ENCODE measurements around the gene SYT8. TPM values are rescaled to one million over a fixed set of nuclear protein-coding genes. Genes with fewer than 3 reads are reported as not detected.

Gene SYT8
- total and polyA plus RNA-seq, 2 of the 8 experiments (the other 6 are each of a cell fraction or from before 2014, with no cell fraction given) = not detected

DNA sequence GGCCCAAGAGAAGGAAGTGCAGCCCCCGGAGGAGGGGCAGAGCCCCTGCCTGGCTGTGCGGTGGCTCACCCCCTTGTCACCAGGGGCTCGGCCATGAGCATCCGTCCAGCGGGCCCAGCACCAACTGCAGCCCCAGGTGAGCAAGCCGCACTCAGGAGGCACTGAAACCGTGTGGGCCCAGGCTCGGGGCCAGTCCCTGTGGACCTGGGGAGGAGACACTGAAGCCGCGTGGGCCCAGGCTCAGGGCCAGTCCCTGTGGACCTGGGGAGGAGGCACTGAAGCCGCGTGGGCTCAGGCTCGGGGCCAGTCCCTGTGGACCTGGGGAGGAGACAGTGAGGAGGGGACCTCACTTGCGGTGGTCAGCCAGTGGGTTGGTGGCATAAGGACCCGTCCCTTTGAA is 32.0 kb downstream of the SYT8 start:
- Histone ChIP-seq H3K36me3 (ENCODE audit: control insufficient read depth in 2 of 4, insufficient read depth in 4 of 4, low read length in 3 of 4) (no peaks in the 10 kb centered on the region), H3K56ac (replicated peaks; ENCODE audit: insufficient read length, low read depth, low read length) (no peak overlapping the region), H4K91ac (replicated peaks; ENCODE audit: insufficient read length, low read length) (no peak overlapping the region), H4K5ac (ENCODE audit: insufficient read length, low read depth, low read length) (no peak overlapping the region), H3K79me2 (ENCODE audit: control insufficient read depth in 1 of 2, insufficient read depth in 2 of 2, low read length in 2 of 2) (no peaks in the 10 kb centered on the region), H2BK20ac (ENCODE audit: low read length) (no peak overlapping the region), H2BK120ac (replicated peaks; ENCODE audit: low read depth, low read length) (no peak overlapping the region), H3K4me2 (ENCODE audit: insufficient read depth in 1 of 2, low read depth in 2 of 2, low read length in 2 of 2) (no peak overlapping the region), H3K18ac (ENCODE audit: extremely low read depth, low read length) (no peak overlapping the region), H3K9ac (replicated peaks in 1 of 4; ENCODE audit: extremely low read depth in 1 of 4, low read depth in 3 of 4, low read length in 3 of 4) (no peak overlapping the region), H4K20me1 (replicated peaks in 1 of 2; ENCODE audit: control insufficient read depth in 1 of 2, insufficient read depth in 2 of 2, low read length in 2 of 2) (peaks cover 0 to 2% of the 10 kb centered on the region in 2 experiments), H3K27me3 (replicated peaks in 1 of 4; ENCODE audit: control insufficient read depth in 3 of 4, extremely low read depth in 1 of 4, insufficient read depth in 3 of 4, low read length in 3 of 4) (peaks cover 0 to 3% (median 0%) of the 10 kb centered on the region in 4 experiments; a peak in 1 of 7 replicates), H2BK12ac (ENCODE audit: low read depth, low read length) (no peak overlapping the region), H4K8ac (ENCODE audit: extremely low read depth, insufficient read depth, low read length) (no peak overlapping the region), H3K4me1 (replicated peaks in 1 of 4; ENCODE audit: control insufficient read depth in 3 of 4, insufficient read depth in 4 of 4, low read length in 3 of 4) (peaks cover 0 to 13% (median 5%) of the 10 kb centered on the region in 4 experiments; a peak in 5 of 7 replicates), H3K4me3 (ENCODE audit: extremely low read depth in 1 of 4, insufficient read depth in 2 of 4, low read depth in 3 of 4, low read length in 4 of 4) (no peak overlapping the region), H3K27ac (ENCODE audit: low read depth, low read length) (no peak overlapping the region), H2BK5ac (ENCODE audit: low read depth, low read length) (no peak overlapping the region), H2BK15ac (ENCODE audit: low read length) (no peak overlapping the region), H2AK5ac (ENCODE audit: low read depth, low read length) (no peak overlapping the region), H3K23me2 (ENCODE audit: low read depth, low read length) (peaks cover 4% of the 10 kb centered on the region; the same call in 1 of the 2 replicates), H3K4ac (replicated peaks; ENCODE audit: insufficient read length, low read depth, low read length) (no peak overlapping the region), H2AFZ (ENCODE audit: low read length) (no peak overlapping the region), H3K9me3 (ENCODE audit: insufficient read depth in 2 of 2, low read depth in 1 of 2, low read length in 1 of 2) (no peaks in the 10 kb centered on the region), H3K79me1 (ENCODE audit: low read depth, low read length) (no peaks in the 10 kb centered on the region), H3K14ac (ENCODE audit: insufficient read length) (no peak overlapping the region), H3K23ac (ENCODE audit: insufficient read length) (no peak overlapping the region)
- DNase-seq (ENCODE audit: low read depth in 1 of 2, low spot score in 2 of 2) (no peak), FAIRE-seq (no peak)
- ChIA-PET CTCF (ENCODE audit: partially characterized antibody) (interaction anchor here (0.8 to 4.1 kb wide), 8 partner anchors 10 to 283 kb away, joined by 3 to 23 read pairs (median 6); no protein-coding TSS in a partner anchor), POLR2A (ENCODE audit: partially characterized antibody) (no interaction called here)
- WGBS, 2 experiments (ENCODE audit: extremely low coverage in 1 of 2, insufficient coverage in 1 of 2, insufficient read length in 1 of 2, insufficient replicate concordance in 2 of 2, low coverage in 1 of 2, low lambda C conversion rate in 2 of 2, missing lambda C conversion rate in 1 of 2) = 86% methylated on average over 11 of the region's 15 CpGs; no CpG with 5 or more reads in 1 of the 2 experiments
- TF ChIP-seq, protein P1, sequence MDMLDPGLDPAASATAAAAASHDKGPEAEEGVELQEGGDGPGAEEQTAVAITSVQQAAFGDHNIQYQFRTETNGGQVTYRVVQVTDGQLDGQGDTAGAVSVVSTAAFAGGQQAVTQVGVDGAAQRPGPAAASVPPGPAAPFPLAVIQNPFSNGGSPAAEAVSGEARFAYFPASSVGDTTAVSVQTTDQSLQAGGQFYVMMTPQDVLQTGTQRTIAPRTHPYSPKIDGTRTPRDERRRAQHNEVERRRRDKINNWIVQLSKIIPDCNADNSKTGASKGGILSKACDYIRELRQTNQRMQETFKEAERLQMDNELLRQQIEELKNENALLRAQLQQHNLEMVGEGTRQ (IDR thresholded peaks at IDR 0.05; ENCODE audit: low read length) = no peak
- TF ChIP-seq SP4 (IDR thresholded peaks at IDR 0.05; ENCODE audit: low read length) (no peak), GABPA (IDR thresholded peaks at IDR 0.05; ENCODE audit: borderline replicate concordance, insufficient read depth, low read length) (no peak), SAP30 (IDR thresholded peaks at IDR 0.05; ENCODE audit: insufficient read depth, insufficient replicate concordance, low read length) (no peak), TCF12 (IDR thresholded peaks at IDR 0.05; ENCODE audit: low read depth, low read length) (no peak)
